Measurements from ENCODE around the gene ZNF200. TPM values are rescaled to one million over a fixed set of nuclear protein-coding genes. Genes with fewer than 3 reads are reported as not detected.
"Not testable (repeated sequence)": the region's sequence is repeated elsewhere in the genome, so short reads cannot be mapped to it uniquely, and the experiment has no call there.

Gene ZNF200
- 10 to 100 TPM; 13.7 to 18.4 TPM for total RNA-seq

- ChIA-PET POLR2A (interaction anchor here (0.6 to 2.4 kb wide), 20 partner anchors 15 to 222 kb away, joined by 3 to 16 read pairs (median 4); partner anchors contain the start of genes OR1F1, TIGD7 and ZNF75A), CTCF (interaction anchor here (0.8 to 1.3 kb wide), 4 partner anchors 10 to 51 kb away, joined by 3 to 4 read pairs (median 3); no protein-coding TSS in a partner anchor)
- no peaks in the 10 kb centered on the region for H3K27me3 Mint-ChIP-seq (ENCODE audit: low read depth)
- ATAC-seq (peak; percentile 93), DNase-seq (peak; percentile 97)
- peaks cover 34% of the 10 kb centered on the region for H3K4me1 Mint-ChIP-seq (ENCODE audit: low read depth)
- peak within 1 kb of the TSS; percentile 90 for H3K4me3 Mint-ChIP-seq
- peak within 1 kb of the TSS; percentile 99 for H3K27ac Mint-ChIP-seq
- H3K36me3 Mint-ChIP-seq (ENCODE audit: low read depth): peaks cover 46% of the 10 kb centered on the region
- H3K9me3 Mint-ChIP-seq (ENCODE audit: insufficient read depth): peaks cover 21% of the 10 kb centered on the region
These were observed at the start of gene ZNF200 for GRCh38 chr16:3234857-3235561. Gene ZNF200, minus strand, starts transcription at chr16:3235158. Its CDS starts 1,403 bp downstream, at chr16:3233755.

GRCh38 chr16:3283543-3284447 is 48.8 kb upstream of the ZNF200 start:
- Mint-ChIP-seq H3K27ac (peak overlapping the region; percentile 97), H3K4me3 (peak overlapping the region; percentile 88), H3K27me3 (ENCODE audit: low read depth) (no peaks in the 10 kb centered on the region), H3K4me1 (ENCODE audit: low read depth) (peaks cover 40% of the 10 kb centered on the region), H3K9me3 (ENCODE audit: insufficient read depth) (peaks cover 17% of the 10 kb centered on the region), H3K36me3 (ENCODE audit: low read depth) (peaks cover 50% of the 10 kb centered on the region)
- no peak for ATAC-seq
- POLR2A ChIA-PET: interaction anchor here (0.6 to 3.4 kb wide), 21 partner anchors 9 to 684 kb away, joined by 3 to 24 read pairs (median 5); partner anchors contain the start of genes CLUAP1, NAA60, OR1F1 and ZNF174
- CTCF ChIA-PET: interaction anchor here (0.8 to 2.4 kb wide), 8 partner anchors 17 to 160 kb away, joined by 3 to 12 read pairs (median 4); partner anchors contain the start of genes NAA60, TIGD7, ZNF597 and ZNF75A
- no peak for DNase-seq

- peak within 1 kb of the TSS; percentile 88 for H3K4me3 Mint-ChIP-seq
- H3K27ac Mint-ChIP-seq: peak within 1 kb of the TSS; percentile 97
- peaks cover 40% of the 10 kb centered on the region for H3K4me1 Mint-ChIP-seq (ENCODE audit: low read depth)
- H3K27me3 Mint-ChIP-seq (ENCODE audit: low read depth): no peaks in the 10 kb centered on the region
- peak; percentile 95 for DNase-seq
- ChIA-PET POLR2A (interaction anchor here (0.7 to 3.4 kb wide), 27 partner anchors 10 to 434 kb away, joined by 3 to 24 read pairs (median 4); partner anchors contain the start of genes CLUAP1, NAA60, OR1F1 and TRAP1), CTCF (interaction anchor here (0.9 to 2.4 kb wide), 10 partner anchors 16 to 255 kb away, joined by 3 to 12 read pairs (median 4); partner anchors contain the start of genes TIGD7 and ZNF75A)
- peaks cover 17% of the 10 kb centered on the region for H3K9me3 Mint-ChIP-seq (ENCODE audit: insufficient read depth)
- H3K36me3 Mint-ChIP-seq (ENCODE audit: low read depth): peaks cover 41% of the 10 kb centered on the region
- ATAC-seq: peak; percentile 90
These were observed 48.0 kb upstream of the ZNF200 start, which contains the start of gene ZNF263 for GRCh38 chr16:3282730-3283542. Gene ZNF263, plus strand, starts transcription at chr16:3283491. Its CDS starts 328 bp downstream, at chr16:3283819.

- H3K4me3 Mint-ChIP-seq: peak overlapping the region; percentile 88
- ChIA-PET CTCF (interaction anchor here (0.9 to 2.4 kb wide), 9 partner anchors 15 to 254 kb away, joined by 3 to 12 read pairs (median 4); no protein-coding TSS in a partner anchor), POLR2A (interaction anchor here (0.7 to 3.4 kb wide), 25 partner anchors 9 to 435 kb away, joined by 3 to 24 read pairs (median 4); partner anchors contain the start of genes CLUAP1, NAA60, OR1F1 and TRAP1)
These were observed 47.3 kb upstream of the ZNF200 start for GRCh38 chr16:3282103-3282729.

GRCh38 chr16:3281222-3281820 is 46.4 kb upstream of the ZNF200 start:
- no peak for ATAC-seq
- H3K4me3 Mint-ChIP-seq: peak overlapping the region; percentile 52
- H3K9me3 Mint-ChIP-seq (ENCODE audit: insufficient read depth): peaks cover 2% of the 10 kb centered on the region
- ChIA-PET CTCF (interaction anchor here (1.4 kb wide), 1 partner anchor 14 kb away, joined by 3 read pairs; no protein-coding TSS in a partner anchor), POLR2A (no interaction called here)
- H3K36me3 Mint-ChIP-seq (ENCODE audit: low read depth): peaks cover 25% of the 10 kb centered on the region
- DNase-seq: no peak
- peaks cover 37% of the 10 kb centered on the region for H3K4me1 Mint-ChIP-seq (ENCODE audit: low read depth)
- peak overlapping the region; percentile 25 for H3K27ac Mint-ChIP-seq
- peaks cover 12% of the 10 kb centered on the region for H3K27me3 Mint-ChIP-seq (ENCODE audit: low read depth)

More at GRCh38 chr16:3282103-3282729, 47.3 kb upstream of the ZNF200 start:
- DNase-seq (no peak), ATAC-seq (peak; percentile 40)
- peaks cover 4% of the 10 kb centered on the region for H3K27me3 Mint-ChIP-seq (ENCODE audit: low read depth)
- peaks cover 34% of the 10 kb centered on the region for H3K36me3 Mint-ChIP-seq (ENCODE audit: low read depth)
- H3K4me1 Mint-ChIP-seq (ENCODE audit: low read depth): peaks cover 40% of the 10 kb centered on the region
- peak overlapping the region; percentile 97 for H3K27ac Mint-ChIP-seq
- H3K9me3 Mint-ChIP-seq (ENCODE audit: insufficient read depth): peaks cover 10% of the 10 kb centered on the region

- DNase-seq (no peak), ATAC-seq (no peak)
- Mint-ChIP-seq H3K27ac (no peak overlapping the region), H3K36me3 (ENCODE audit: low read depth) (no peaks in the 10 kb centered on the region), H3K27me3 (ENCODE audit: low read depth) (peaks cover 15% of the 10 kb centered on the region), H3K9me3 (ENCODE audit: insufficient read depth) (peaks cover 2% of the 10 kb centered on the region), H3K4me3 (no peak overlapping the region), H3K4me1 (ENCODE audit: low read depth) (peaks cover 6% of the 10 kb centered on the region)
- ChIA-PET CTCF (interaction anchor here (0.9 to 1.5 kb wide), 2 partner anchors 10 to 14 kb away, joined by 3 to 13 read pairs; no protein-coding TSS in a partner anchor), POLR2A (interaction anchor here (0.7 to 1.1 kb wide), 3 partner anchors 12 to 1236 kb away, joined by 3 to 4 read pairs (median 3); no protein-coding TSS in a partner anchor)
These were observed 41.7 kb upstream of the ZNF200 start for GRCh38 chr16:3276679-3277078.

GRCh38 chr16:3274947-3275346 is 40.0 kb upstream of the ZNF200 start:
- peaks cover 2% of the 10 kb centered on the region for H3K4me1 Mint-ChIP-seq (ENCODE audit: low read depth)
- no peaks in the 10 kb centered on the region for H3K36me3 Mint-ChIP-seq (ENCODE audit: low read depth)
- H3K9me3 Mint-ChIP-seq (ENCODE audit: insufficient read depth): peaks cover 2% of the 10 kb centered on the region
- CTCF ChIA-PET: no interaction called here
- H3K27ac Mint-ChIP-seq: no peak overlapping the region
- POLR2A ChIA-PET: no interaction called here
- H3K4me3 Mint-ChIP-seq: no peak overlapping the region
- ATAC-seq (no peak), DNase-seq (no peak)
- peaks cover 15% of the 10 kb centered on the region for H3K27me3 Mint-ChIP-seq (ENCODE audit: low read depth)

- ChIA-PET POLR2A (interaction anchor here (2.3 kb wide), 1 partner anchor 8 kb away, joined by 5 read pairs; the partner anchor contains the start of gene ZNF263), CTCF (no interaction called here)
- H3K9me3 Mint-ChIP-seq (ENCODE audit: insufficient read depth): peaks cover 2% of the 10 kb centered on the region
- no peak for ATAC-seq
- no peak overlapping the region for H3K27ac Mint-ChIP-seq
- H3K4me3 Mint-ChIP-seq: no peak overlapping the region
- peaks cover 2% of the 10 kb centered on the region for H3K4me1 Mint-ChIP-seq (ENCODE audit: low read depth)
- no peaks in the 10 kb centered on the region for H3K36me3 Mint-ChIP-seq (ENCODE audit: low read depth)
- no peak for DNase-seq
- H3K27me3 Mint-ChIP-seq (ENCODE audit: low read depth): peaks cover 15% of the 10 kb centered on the region
These were observed 39.5 kb upstream of the ZNF200 start for GRCh38 chr16:3274490-3274889.

GRCh38 chr16:3271281-3271680 is 36.3 kb upstream of the ZNF200 start:
- peaks cover 17% of the 10 kb centered on the region for H3K36me3 Mint-ChIP-seq (ENCODE audit: low read depth)
- DNase-seq; ATAC-seq; POLR2A ChIA-PET; H3K4me1 Mint-ChIP-seq (ENCODE audit: low read depth); H3K27ac Mint-ChIP-seq; H3K9me3 Mint-ChIP-seq (ENCODE audit: insufficient read depth); H3K4me3 Mint-ChIP-seq; H3K27me3 Mint-ChIP-seq (ENCODE audit: low read depth); CTCF ChIA-PET: not testable (repeated sequence)

- H3K4me1 Mint-ChIP-seq (ENCODE audit: low read depth); ATAC-seq; H3K4me3 Mint-ChIP-seq; H3K9me3 Mint-ChIP-seq (ENCODE audit: insufficient read depth); POLR2A ChIA-PET; DNase-seq; CTCF ChIA-PET; H3K27me3 Mint-ChIP-seq (ENCODE audit: low read depth); H3K27ac Mint-ChIP-seq: not testable (repeated sequence)
- H3K36me3 Mint-ChIP-seq (ENCODE audit: low read depth): peaks cover 19% of the 10 kb centered on the region
These were observed 35.8 kb upstream of the ZNF200 start for GRCh38 chr16:3270718-3271117.
